Hepatocyte (in vitro differentiated cells): ENCODE measurements around the gene NANP. TPM values are rescaled to one million over a fixed set of nuclear protein-coding genes. Genes with fewer than 3 reads are reported as not detected.

Experiments
- DNase-seq: peaks from one replicate; pipeline ENCODE4 v3.0.0-alpha.2; 2016; ENCODE audit warnings: low spot score
- H2AFZ ChIP-seq: fragments of 200-600 bp; sonication (generic); 2 replicates; pipeline ENCODE4 v1.6.0; 2016; ENCODE audit warnings: antibody characterized with exemption, mild to moderate bottlenecking
- H3K27ac ChIP-seq: fragments of 200-600 bp; sonication (generic); 2 replicates; pipeline ENCODE4 v1.5.1; 2016; ENCODE audit warnings: mild to moderate bottlenecking
- H3K27me3 ChIP-seq: fragments of 200-600 bp; sonication (generic); 2 replicates; pipeline ENCODE4 v1.6.1; 2016
- H3K36me3 ChIP-seq: fragments of 200-600 bp; sonication (generic); replicated peaks from 2 replicates; pipeline ENCODE4 v1.5.1; 2016; ENCODE audit warnings: low read depth; ENCODE audit not compliant: insufficient read depth
- H3K4me1 ChIP-seq: fragments of 200-600 bp; sonication (generic); 2 replicates; pipeline ENCODE4 v1.5.1; 2016; ENCODE audit warnings: mild to moderate bottlenecking, moderate library complexity; ENCODE audit not compliant: insufficient read depth
- H3K4me2 ChIP-seq: fragments of 200-600 bp; sonication (generic); 2 replicates; pipeline ENCODE4 v1.6.0; 2016
- H3K4me3 ChIP-seq: fragments of 200-600 bp; sonication (generic); 2 replicates; pipeline ENCODE4 v1.5.1; 2016; ENCODE audit warnings: mild to moderate bottlenecking
- H3K79me2 ChIP-seq: fragments of 200-600 bp; sonication (generic); 2 replicates; pipeline ENCODE4 v1.6.0; 2017; ENCODE audit warnings: mild to moderate bottlenecking
- H3K9me2 ChIP-seq: fragments of 200-600 bp; sonication (generic); replicated peaks from 2 replicates; pipeline ENCODE4 v1.6.0; 2017; ENCODE audit warnings: mild to moderate bottlenecking; ENCODE audit not compliant: insufficient read depth
- H3K9me3 ChIP-seq: fragments of 200-600 bp; sonication (generic); 2 replicates; pipeline ENCODE4 v1.5.1; 2016; ENCODE audit warnings: low read depth, mild to moderate bottlenecking
- H4K20me1 ChIP-seq: fragments of 200-600 bp; sonication (generic); 2 replicates; pipeline ENCODE4 v1.6.0; 2016; ENCODE audit warnings: mild to moderate bottlenecking; ENCODE audit not compliant: insufficient read depth, poor library complexity, severe bottlenecking
- EZH2 ChIP-seq: fragments of 200-600 bp; sonication (generic); IDR thresholded peaks from 2 replicates; pipeline ENCODE4 v1.6.1; 2016; ENCODE audit warnings: antibody characterized with exemption, mild to moderate bottlenecking, borderline replicate concordance
- EZH2phosphoT487 ChIP-seq: fragments of 200-600 bp; sonication (generic); IDR thresholded peaks from one replicate; pipeline ENCODE4 v1.6.1; 2018; ENCODE audit warnings: antibody characterized with exemption, mild to moderate bottlenecking, low read depth, moderate library complexity; ENCODE audit not compliant: unreplicated experiment, severe bottlenecking
- WGBS: methylation state at CpG from one replicate; pipeline ENCODE4 v1.1.6; 2016; ENCODE audit warnings: low lambda C conversion rate; ENCODE audit errors: missing lambda C conversion rate; 5-methylcytosine and 5-hydroxymethylcytosine counted together
- polyA plus RNA-seq: library from polyadenylated mRNA; unstranded; fragments of >200 nt; fragmentation: Nextera tagmentation; extraction: Ambion mirVana; gene quantifications from 2 replicates; pipeline ENCODE4 v1.2.1, GENCODE V29; 2016
- total RNA-seq: library from RNA; depleted of rRNA; stranded (reverse); fragments of >200 nt; gene quantifications from 2 replicates; pipeline ENCODE4 v1.2.3, GENCODE V29; 2014
- TF ChIP-seq, protein P1 (sequence below): fragments of 200-600 bp; sonication (generic); IDR thresholded peaks from 2 replicates; pipeline ENCODE4 v1.5.1; 2016; ENCODE audit warnings: antibody characterized with exemption, mild to moderate bottlenecking; ENCODE audit not compliant: poor library complexity

The NANP gene
- total and polyA plus RNA-seq, 2 experiments from 2014 or later = 3.7 to 7.1 TPM

DNA sequence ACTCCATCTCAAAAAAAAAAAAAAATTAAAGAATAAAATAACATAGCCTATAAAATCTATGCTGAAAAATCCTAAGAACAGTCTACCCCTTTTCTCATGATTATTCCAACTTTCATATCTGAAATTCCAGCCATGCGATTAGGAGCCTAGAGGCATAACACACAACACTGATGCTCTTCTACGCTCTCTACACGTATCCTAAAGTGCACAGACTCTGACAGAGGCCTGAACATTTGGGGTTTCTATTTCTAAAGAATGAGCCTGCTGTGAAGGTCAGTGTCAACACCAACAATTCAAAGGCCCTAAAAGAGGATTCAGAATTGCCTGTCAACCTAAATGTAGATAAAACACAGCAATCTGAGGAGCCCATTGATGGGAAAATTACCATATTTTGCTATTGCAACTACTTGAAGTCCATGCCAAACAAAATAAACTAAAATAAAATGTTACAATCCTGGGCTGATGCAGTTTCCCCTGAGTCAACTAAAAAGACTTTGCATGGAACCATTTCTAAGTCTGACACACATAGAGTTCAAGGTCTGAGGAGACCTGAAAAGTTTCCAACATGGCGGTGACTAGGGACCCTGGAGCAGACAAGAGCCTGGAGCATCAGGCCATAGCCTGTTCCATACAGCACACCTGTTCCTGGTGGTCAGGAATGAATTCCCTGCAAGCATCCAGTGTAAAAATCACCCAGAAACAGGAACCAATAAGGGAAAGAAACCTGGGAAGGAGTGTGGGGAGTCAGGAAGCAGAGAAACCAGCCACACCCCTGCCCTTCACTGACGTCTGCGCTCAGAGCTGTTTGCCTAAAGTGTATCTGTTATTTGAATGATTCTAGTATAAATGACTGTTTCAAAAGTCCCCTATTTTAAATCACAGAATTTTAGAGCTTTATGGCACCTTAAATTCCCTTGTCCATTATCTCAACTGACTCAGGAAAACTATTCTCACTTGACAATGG is 50.2 kb downstream of the NANP start:
- Histone ChIP-seq H3K27ac (peak overlapping the region; percentile 6), H3K4me2 (no peak overlapping the region)

DNA sequence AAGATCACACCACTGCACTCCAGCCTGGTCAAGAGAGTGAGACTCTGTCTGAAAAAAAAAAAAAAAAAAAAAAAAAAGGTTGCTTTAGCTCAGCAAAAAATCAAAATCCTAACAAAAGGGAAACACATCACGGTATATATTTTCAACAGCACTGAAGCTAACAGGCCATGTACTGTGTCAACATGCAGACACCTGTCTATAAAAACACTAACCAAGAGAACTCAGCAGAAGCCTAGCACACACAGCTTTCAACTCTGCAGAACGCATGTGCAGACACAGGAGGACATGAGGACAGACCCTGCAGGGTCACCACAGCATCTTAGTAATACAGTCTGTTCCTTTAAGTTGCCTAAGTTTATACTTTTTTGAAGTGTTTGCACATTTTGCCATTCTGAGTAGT is 52.0 kb downstream of the NANP start:
- no peak overlapping the region for H3K4me3 ChIP-seq
- H3K79me2 ChIP-seq = peaks cover 99% of the 10 kb centered on the region
- WGBS = 60% methylated on average over 2 of the region's 2 CpGs
- TF ChIP-seq EZH2 (no peak), EZH2phosphoT487 (no peak)
- TF ChIP-seq, protein P1, sequence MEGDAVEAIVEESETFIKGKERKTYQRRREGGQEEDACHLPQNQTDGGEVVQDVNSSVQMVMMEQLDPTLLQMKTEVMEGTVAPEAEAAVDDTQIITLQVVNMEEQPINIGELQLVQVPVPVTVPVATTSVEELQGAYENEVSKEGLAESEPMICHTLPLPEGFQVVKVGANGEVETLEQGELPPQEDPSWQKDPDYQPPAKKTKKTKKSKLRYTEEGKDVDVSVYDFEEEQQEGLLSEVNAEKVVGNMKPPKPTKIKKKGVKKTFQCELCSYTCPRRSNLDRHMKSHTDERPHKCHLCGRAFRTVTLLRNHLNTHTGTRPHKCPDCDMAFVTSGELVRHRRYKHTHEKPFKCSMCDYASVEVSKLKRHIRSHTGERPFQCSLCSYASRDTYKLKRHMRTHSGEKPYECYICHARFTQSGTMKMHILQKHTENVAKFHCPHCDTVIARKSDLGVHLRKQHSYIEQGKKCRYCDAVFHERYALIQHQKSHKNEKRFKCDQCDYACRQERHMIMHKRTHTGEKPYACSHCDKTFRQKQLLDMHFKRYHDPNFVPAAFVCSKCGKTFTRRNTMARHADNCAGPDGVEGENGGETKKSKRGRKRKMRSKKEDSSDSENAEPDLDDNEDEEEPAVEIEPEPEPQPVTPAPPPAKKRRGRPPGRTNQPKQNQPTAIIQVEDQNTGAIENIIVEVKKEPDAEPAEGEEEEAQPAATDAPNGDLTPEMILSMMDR = no peak
- peak overlapping the region; percentile 81 for H3K27ac ChIP-seq
- DNase-seq = no peak
- H3K9me3 ChIP-seq = no peaks in the 10 kb centered on the region
- H3K9me2 ChIP-seq = no peaks in the 10 kb centered on the region
- H4K20me1 ChIP-seq = peaks cover 29% of the 10 kb centered on the region
- no peaks in the 10 kb centered on the region for H3K36me3 ChIP-seq
- no peaks in the 10 kb centered on the region for H3K27me3 ChIP-seq
- H3K4me2 ChIP-seq = no peak overlapping the region
- H2AFZ ChIP-seq = no peak overlapping the region
- peaks cover 16% of the 10 kb centered on the region for H3K4me1 ChIP-seq

More for the DNA sequence above, 50.2 kb downstream of the NANP start:
- Histone ChIP-seq H3K9me3 (no peaks in the 10 kb centered on the region), H3K4me3 (no peak overlapping the region), H3K27me3 (no peaks in the 10 kb centered on the region), H2AFZ (no peak overlapping the region), H3K9me2 (no peaks in the 10 kb centered on the region), H3K36me3 (no peaks in the 10 kb centered on the region), H3K79me2 (peaks cover 99% of the 10 kb centered on the region), H4K20me1 (peaks cover 42% of the 10 kb centered on the region), H3K4me1 (peaks cover 16% of the 10 kb centered on the region)
- DNase-seq = no peak
- no peak for TF ChIP-seq EZH2phosphoT487
- no peak for TF ChIP-seq EZH2
- TF ChIP-seq, protein P1 = no peak
- WGBS = 85% methylated on average over 6 of the region's 6 CpGs

DNA sequence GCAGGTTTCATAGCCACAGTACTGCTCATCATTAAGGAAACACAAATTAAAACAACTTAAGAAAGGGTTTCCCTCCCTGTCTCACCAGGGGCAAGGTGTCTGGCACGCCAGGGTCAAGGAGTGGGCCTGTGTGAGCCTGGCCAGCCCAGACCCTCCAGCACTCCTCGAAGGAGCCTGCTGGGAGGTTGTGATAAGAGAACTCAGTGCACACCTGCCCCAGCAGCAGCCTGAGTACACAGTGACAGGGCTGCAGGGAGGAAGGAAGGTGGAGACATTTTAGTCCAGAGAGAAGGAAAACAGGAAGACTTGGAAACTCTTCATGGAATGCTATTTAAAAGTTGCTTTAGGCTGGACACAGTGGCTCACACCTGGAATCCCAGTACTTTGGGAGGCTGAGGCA is 52.6 kb downstream of the NANP start:
- H3K9me3 ChIP-seq = no peaks in the 10 kb centered on the region
- peaks cover 30% of the 10 kb centered on the region for H4K20me1 ChIP-seq
- no peak for DNase-seq
- peaks cover 99% of the 10 kb centered on the region for H3K79me2 ChIP-seq
- H3K27ac ChIP-seq = peak overlapping the region; percentile 81
- no peak overlapping the region for H3K4me3 ChIP-seq
- H3K4me1 ChIP-seq = peaks cover 16% of the 10 kb centered on the region
- H3K4me2 ChIP-seq = peak overlapping the region; percentile 40
- TF ChIP-seq, protein P1 = no peak
- no peak for TF ChIP-seq EZH2phosphoT487
- no peak for TF ChIP-seq EZH2
- H2AFZ ChIP-seq = no peak overlapping the region
- no peaks in the 10 kb centered on the region for H3K27me3 ChIP-seq
- 36% methylated on average over 2 of the region's 2 CpGs for WGBS
- H3K36me3 ChIP-seq = no peaks in the 10 kb centered on the region
- H3K9me2 ChIP-seq = no peaks in the 10 kb centered on the region
